SK-N-SH treated with all-trans-retinoic acid at 6 μM for 48 hours (cell line): ENCODE data around the gene GATM.

Experiments
- CSDC2 ChIP-seq: fragments of 250-450 bp; sonication (Bioruptor Pico); IDR thresholded peaks from 2 replicates; pipeline ENCODE4 v1.5.0; 2020; ENCODE audit warnings: mild to moderate bottlenecking, moderate library complexity
- ZFP30 ChIP-seq: fragments of 450-650 bp; formaldehyde crosslinking; IDR thresholded peaks from 2 replicates; pipeline ENCODE4 v1.5.0; 2022; ENCODE audit warnings: mild to moderate bottlenecking, moderate library complexity
- TF ChIP-seq, protein P1 (sequence below): fragments of 250-450 bp; sonication (Bioruptor Pico); IDR thresholded peaks from 2 replicates; pipeline ENCODE4 v1.5.0; 2020; ENCODE audit warnings: mild to moderate bottlenecking, moderate library complexity
- TF ChIP-seq, protein P2 (sequence below): fragments of 250-450 bp; sonication (Bioruptor Pico); IDR thresholded peaks from 2 replicates; pipeline ENCODE4 v1.5.1; 2020; ENCODE audit warnings: low read depth, mild to moderate bottlenecking, moderate library complexity

DNA sequence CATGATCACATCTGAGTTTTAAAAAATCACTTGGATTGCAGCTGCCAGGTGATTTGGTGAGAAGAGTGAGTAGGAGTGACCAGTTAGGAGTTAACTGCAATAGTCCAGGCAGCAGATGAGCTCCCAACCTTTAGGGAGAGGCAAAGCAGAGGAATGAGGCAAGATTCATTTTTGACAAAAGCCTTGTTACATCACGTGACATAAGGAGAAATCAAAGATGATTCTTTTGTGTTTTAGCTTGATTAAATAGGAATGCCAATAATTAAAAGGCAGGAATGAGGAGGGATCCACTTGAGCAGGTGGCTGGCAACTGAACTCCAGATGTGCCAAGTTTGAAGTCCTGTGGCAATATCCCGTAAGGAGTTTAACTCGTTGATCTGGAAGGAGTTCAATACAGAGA, 2.5 kb downstream of the GATM start:
- TF ChIP-seq, protein P1, sequence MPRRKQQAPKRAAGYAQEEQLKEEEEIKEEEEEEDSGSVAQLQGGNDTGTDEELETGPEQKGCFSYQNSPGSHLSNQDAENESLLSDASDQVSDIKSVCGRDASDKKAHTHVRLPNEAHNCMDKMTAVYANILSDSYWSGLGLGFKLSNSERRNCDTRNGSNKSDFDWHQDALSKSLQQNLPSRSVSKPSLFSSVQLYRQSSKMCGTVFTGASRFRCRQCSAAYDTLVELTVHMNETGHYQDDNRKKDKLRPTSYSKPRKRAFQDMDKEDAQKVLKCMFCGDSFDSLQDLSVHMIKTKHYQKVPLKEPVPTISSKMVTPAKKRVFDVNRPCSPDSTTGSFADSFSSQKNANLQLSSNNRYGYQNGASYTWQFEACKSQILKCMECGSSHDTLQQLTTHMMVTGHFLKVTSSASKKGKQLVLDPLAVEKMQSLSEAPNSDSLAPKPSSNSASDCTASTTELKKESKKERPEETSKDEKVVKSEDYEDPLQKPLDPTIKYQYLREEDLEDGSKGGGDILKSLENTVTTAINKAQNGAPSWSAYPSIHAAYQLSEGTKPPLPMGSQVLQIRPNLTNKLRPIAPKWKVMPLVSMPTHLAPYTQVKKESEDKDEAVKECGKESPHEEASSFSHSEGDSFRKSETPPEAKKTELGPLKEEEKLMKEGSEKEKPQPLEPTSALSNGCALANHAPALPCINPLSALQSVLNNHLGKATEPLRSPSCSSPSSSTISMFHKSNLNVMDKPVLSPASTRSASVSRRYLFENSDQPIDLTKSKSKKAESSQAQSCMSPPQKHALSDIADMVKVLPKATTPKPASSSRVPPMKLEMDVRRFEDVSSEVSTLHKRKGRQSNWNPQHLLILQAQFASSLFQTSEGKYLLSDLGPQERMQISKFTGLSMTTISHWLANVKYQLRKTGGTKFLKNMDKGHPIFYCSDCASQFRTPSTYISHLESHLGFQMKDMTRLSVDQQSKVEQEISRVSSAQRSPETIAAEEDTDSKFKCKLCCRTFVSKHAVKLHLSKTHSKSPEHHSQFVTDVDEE: no peak
- no peak for TF ChIP-seq ZFP30
- no peak for TF ChIP-seq CSDC2 (CRISPR knock-in tag)
- TF ChIP-seq, protein P2, sequence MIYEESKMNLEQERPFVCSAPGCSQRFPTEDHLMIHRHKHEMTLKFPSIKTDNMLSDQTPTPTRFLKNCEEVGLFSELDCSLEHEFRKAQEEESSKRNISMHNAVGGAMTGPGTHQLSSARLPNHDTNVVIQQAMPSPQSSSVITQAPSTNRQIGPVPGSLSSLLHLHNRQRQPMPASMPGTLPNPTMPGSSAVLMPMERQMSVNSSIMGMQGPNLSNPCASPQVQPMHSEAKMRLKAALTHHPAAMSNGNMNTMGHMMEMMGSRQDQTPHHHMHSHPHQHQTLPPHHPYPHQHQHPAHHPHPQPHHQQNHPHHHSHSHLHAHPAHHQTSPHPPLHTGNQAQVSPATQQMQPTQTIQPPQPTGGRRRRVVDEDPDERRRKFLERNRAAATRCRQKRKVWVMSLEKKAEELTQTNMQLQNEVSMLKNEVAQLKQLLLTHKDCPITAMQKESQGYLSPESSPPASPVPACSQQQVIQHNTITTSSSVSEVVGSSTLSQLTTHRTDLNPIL (CRISPR knock-in tag): no peak
